ENCODE measurements around the gene TM4SF1.

Gene TM4SF1

GRCh38 chr3:149377408-149378364 lies at the start of gene TM4SF1:
Gene TM4SF1, minus strand, starts transcription at chr3:149377649. Its CDS starts 102 bp downstream, at chr3:149377547.
- DNase-seq (ENCODE audit: low read depth in 2 of 3, low spot score in 2 of 3), result no peak

- DNase-seq (ENCODE audit: low read depth in 2 of 3, low spot score in 2 of 3), result no peak
Observed at GRCh38 chr3:149426325-149426724, 48.9 kb upstream of the TM4SF1 start.

- no peak for DNase-seq (ENCODE audit: low read depth in 2 of 3, low spot score in 2 of 3)
Observed at GRCh38 chr3:149424918-149425317, 47.5 kb upstream of the TM4SF1 start.

- no peak for DNase-seq (ENCODE audit: low read depth in 2 of 3, low spot score in 2 of 3)
Observed at GRCh38 chr3:149421764-149422163, 44.3 kb upstream of the TM4SF1 start.

- DNase-seq (ENCODE audit: low read depth in 2 of 3, low spot score in 2 of 3), result no peak
Observed at GRCh38 chr3:149419816-149420215, 42.4 kb upstream of the TM4SF1 start.

- no peak for DNase-seq (ENCODE audit: low read depth in 2 of 3, low spot score in 2 of 3)
Observed at GRCh38 chr3:149417727-149418126, 40.3 kb upstream of the TM4SF1 start.

- DNase-seq (ENCODE audit: low read depth in 2 of 3, low spot score in 2 of 3), result no peak
Observed at GRCh38 chr3:149417174-149417573, 39.7 kb upstream of the TM4SF1 start.

GRCh38 chr3:149415484-149415883 lies 38.0 kb upstream of the TM4SF1 start:
- no peak for DNase-seq (ENCODE audit: low read depth in 2 of 3, low spot score in 2 of 3)

GRCh38 chr3:149414557-149415231 lies 37.2 kb upstream of the TM4SF1 start:
- DNase-seq (ENCODE audit: low read depth in 2 of 3, low spot score in 2 of 3), result no peak

GRCh38 chr3:149411583-149411982 lies 34.1 kb upstream of the TM4SF1 start:
- no peak for DNase-seq (ENCODE audit: low read depth in 2 of 3, low spot score in 2 of 3)

GRCh38 chr3:149409351-149409750 lies 31.9 kb upstream of the TM4SF1 start:
- DNase-seq (ENCODE audit: low read depth in 2 of 3, low spot score in 2 of 3), result no peak

GRCh38 chr3:149407898-149408297 lies 30.4 kb upstream of the TM4SF1 start:
- DNase-seq (ENCODE audit: low read depth in 2 of 3, low spot score in 2 of 3), result no peak

- no peak for DNase-seq (ENCODE audit: low read depth in 2 of 3, low spot score in 2 of 3)
Observed at GRCh38 chr3:149406244-149406752, 28.8 kb upstream of the TM4SF1 start.

- no peak for DNase-seq (ENCODE audit: low read depth in 2 of 3, low spot score in 2 of 3)
Observed at GRCh38 chr3:149403443-149403842, 26.0 kb upstream of the TM4SF1 start.

- no peak for DNase-seq (ENCODE audit: low read depth in 2 of 3, low spot score in 2 of 3)
Observed at GRCh38 chr3:149402481-149402880, 25.0 kb upstream of the TM4SF1 start.

- DNase-seq (ENCODE audit: low read depth in 2 of 3, low spot score in 2 of 3), result no peak
Observed at GRCh38 chr3:149401926-149402310, 24.5 kb upstream of the TM4SF1 start.

GRCh38 chr3:149401212-149401925 lies 23.9 kb upstream of the TM4SF1 start:
- DNase-seq (ENCODE audit: low read depth in 2 of 3, low spot score in 2 of 3), result no peak

GRCh38 chr3:149400645-149401044 lies 23.2 kb upstream of the TM4SF1 start:
- no peak for DNase-seq (ENCODE audit: low read depth in 2 of 3, low spot score in 2 of 3)

- DNase-seq (ENCODE audit: low read depth in 2 of 3, low spot score in 2 of 3), result no peak
Observed at GRCh38 chr3:149398296-149398695, 20.8 kb upstream of the TM4SF1 start.

GRCh38 chr3:149397528-149397927 lies 20.1 kb upstream of the TM4SF1 start:
- DNase-seq (ENCODE audit: low read depth in 2 of 3, low spot score in 2 of 3), result no peak

- no peak for DNase-seq (ENCODE audit: low read depth in 2 of 3, low spot score in 2 of 3)
Observed at GRCh38 chr3:149396476-149396875, 19.0 kb upstream of the TM4SF1 start.
